ENCODE results near the gene KRT2.

Gene KRT2

DNA sequence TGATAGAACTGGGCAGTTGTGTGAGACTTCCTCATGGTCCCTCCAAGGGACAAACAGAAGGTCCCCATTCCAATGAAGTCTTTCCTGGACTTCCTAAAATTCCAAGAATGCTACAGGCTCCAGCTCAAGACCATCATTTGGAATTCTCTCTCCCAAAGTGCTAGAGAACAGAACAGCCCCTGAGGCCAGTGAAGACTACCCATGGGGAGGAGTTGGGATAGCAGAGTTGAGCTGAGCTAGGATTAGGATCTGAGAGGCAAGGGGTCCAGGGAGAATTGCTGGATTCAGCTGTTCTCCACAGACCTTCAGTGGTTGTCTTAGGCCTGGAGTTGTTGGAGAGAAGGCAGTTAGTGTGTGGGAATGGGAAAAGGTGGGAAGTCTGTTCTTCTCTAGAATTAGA, 17.4 kb upstream of the KRT2 start:
- no peaks in the 10 kb centered on the region for H3K36me3 ChIP-seq (ENCODE audit: control insufficient read depth, insufficient read depth, low read length)
- H3K27ac ChIP-seq (ENCODE audit: insufficient read depth, low read depth, low read length, poor library complexity, severe bottlenecking) = no peak overlapping the region
- H3K4me3 ChIP-seq (ENCODE audit: insufficient read depth, low read depth, low read length) = no peak overlapping the region
- H3K27me3 ChIP-seq (ENCODE audit: control insufficient read depth, insufficient read depth, low read length, poor library complexity, severe bottlenecking) = no peaks in the 10 kb centered on the region
- H3K4me1 ChIP-seq (ENCODE audit: control insufficient read depth, insufficient read depth, low read length) = no peaks in the 10 kb centered on the region
- no peaks in the 10 kb centered on the region for H3K9me3 ChIP-seq (ENCODE audit: control insufficient read depth, low read length)

GRCh38 chr12:52667931-52668330, 15.9 kb upstream of the KRT2 start:
- Histone ChIP-seq H3K4me3 (ENCODE audit: insufficient read depth, low read depth, low read length) (no peak overlapping the region), H3K4me1 (ENCODE audit: control insufficient read depth, insufficient read depth, low read length) (no peaks in the 10 kb centered on the region), H3K36me3 (ENCODE audit: control insufficient read depth, insufficient read depth, low read length) (no peaks in the 10 kb centered on the region), H3K9me3 (ENCODE audit: control insufficient read depth, low read length) (no peaks in the 10 kb centered on the region), H3K27ac (ENCODE audit: insufficient read depth, low read depth, low read length, poor library complexity, severe bottlenecking) (no peak overlapping the region), H3K27me3 (ENCODE audit: control insufficient read depth, insufficient read depth, low read length, poor library complexity, severe bottlenecking) (no peaks in the 10 kb centered on the region)
- 85% methylated on average over 7 of the region's 7 CpGs for WGBS, 2 experiments

DNA sequence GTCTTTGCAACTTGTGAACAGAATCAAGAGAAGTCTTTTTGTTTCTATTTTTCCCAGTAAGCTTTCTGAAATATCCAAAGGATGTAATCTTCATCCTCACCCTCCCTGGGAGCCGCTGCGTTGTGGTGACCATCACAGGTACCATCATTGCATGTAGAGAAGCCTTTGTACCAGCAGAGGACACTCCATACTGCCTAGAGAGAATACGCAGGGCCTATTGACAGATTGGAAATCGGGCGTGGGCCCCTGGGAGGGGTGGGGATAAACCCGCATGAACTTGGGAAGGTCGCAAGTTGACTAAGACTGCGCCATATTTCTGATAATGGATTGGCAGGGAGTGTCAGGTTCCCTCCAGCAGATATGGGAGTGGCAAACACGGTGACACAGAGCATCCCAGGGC, 15.5 kb upstream of the KRT2 start:
- no peaks in the 10 kb centered on the region for H3K4me1 ChIP-seq (ENCODE audit: control insufficient read depth, insufficient read depth, low read length)
- no peak overlapping the region for H3K4me3 ChIP-seq (ENCODE audit: insufficient read depth, low read depth, low read length)
- no peaks in the 10 kb centered on the region for H3K36me3 ChIP-seq (ENCODE audit: control insufficient read depth, insufficient read depth, low read length)
- H3K27ac ChIP-seq (ENCODE audit: insufficient read depth, low read depth, low read length, poor library complexity, severe bottlenecking) = no peak overlapping the region
- WGBS, 2 experiments = 70 to 71% methylated on average over 9 of the region's 9 CpGs
- no peaks in the 10 kb centered on the region for H3K27me3 ChIP-seq (ENCODE audit: control insufficient read depth, insufficient read depth, low read length, poor library complexity, severe bottlenecking)
- no peaks in the 10 kb centered on the region for H3K9me3 ChIP-seq (ENCODE audit: control insufficient read depth, low read length)

GRCh38 chr12:52666471-52666870, 14.5 kb upstream of the KRT2 start:
- H3K27ac ChIP-seq (ENCODE audit: insufficient read depth, low read depth, low read length, poor library complexity, severe bottlenecking) = no peak overlapping the region
- H3K4me3 ChIP-seq (ENCODE audit: insufficient read depth, low read depth, low read length) = no peak overlapping the region
- no peaks in the 10 kb centered on the region for H3K36me3 ChIP-seq (ENCODE audit: control insufficient read depth, insufficient read depth, low read length)
- H3K4me1 ChIP-seq (ENCODE audit: control insufficient read depth, insufficient read depth, low read length) = no peaks in the 10 kb centered on the region
- H3K9me3 ChIP-seq (ENCODE audit: control insufficient read depth, low read length) = no peaks in the 10 kb centered on the region
- no peaks in the 10 kb centered on the region for H3K27me3 ChIP-seq (ENCODE audit: control insufficient read depth, insufficient read depth, low read length, poor library complexity, severe bottlenecking)
- 79 to 94% methylated on average over 3 of the region's 3 CpGs for WGBS, 2 experiments

- Histone ChIP-seq H3K4me3 (ENCODE audit: insufficient read depth, low read depth, low read length) (no peak overlapping the region), H3K9me3 (ENCODE audit: control insufficient read depth, low read length) (no peaks in the 10 kb centered on the region), H3K27ac (ENCODE audit: insufficient read depth, low read depth, low read length, poor library complexity, severe bottlenecking) (no peak overlapping the region), H3K36me3 (ENCODE audit: control insufficient read depth, insufficient read depth, low read length) (no peaks in the 10 kb centered on the region), H3K27me3 (ENCODE audit: control insufficient read depth, insufficient read depth, low read length, poor library complexity, severe bottlenecking) (no peaks in the 10 kb centered on the region), H3K4me1 (ENCODE audit: control insufficient read depth, insufficient read depth, low read length) (no peaks in the 10 kb centered on the region)
Observed at GRCh38 chr12:52663420-52663819, 11.4 kb upstream of the KRT2 start.

- Histone ChIP-seq H3K36me3 (ENCODE audit: control insufficient read depth, insufficient read depth, low read length) (no peaks in the 10 kb centered on the region), H3K4me3 (ENCODE audit: insufficient read depth, low read depth, low read length) (no peak overlapping the region), H3K9me3 (ENCODE audit: control insufficient read depth, low read length) (no peaks in the 10 kb centered on the region), H3K4me1 (ENCODE audit: control insufficient read depth, insufficient read depth, low read length) (no peaks in the 10 kb centered on the region), H3K27me3 (ENCODE audit: control insufficient read depth, insufficient read depth, low read length, poor library complexity, severe bottlenecking) (no peaks in the 10 kb centered on the region), H3K27ac (ENCODE audit: insufficient read depth, low read depth, low read length, poor library complexity, severe bottlenecking) (no peak overlapping the region)
Observed at GRCh38 chr12:52662918-52663229, 10.9 kb upstream of the KRT2 start.

DNA sequence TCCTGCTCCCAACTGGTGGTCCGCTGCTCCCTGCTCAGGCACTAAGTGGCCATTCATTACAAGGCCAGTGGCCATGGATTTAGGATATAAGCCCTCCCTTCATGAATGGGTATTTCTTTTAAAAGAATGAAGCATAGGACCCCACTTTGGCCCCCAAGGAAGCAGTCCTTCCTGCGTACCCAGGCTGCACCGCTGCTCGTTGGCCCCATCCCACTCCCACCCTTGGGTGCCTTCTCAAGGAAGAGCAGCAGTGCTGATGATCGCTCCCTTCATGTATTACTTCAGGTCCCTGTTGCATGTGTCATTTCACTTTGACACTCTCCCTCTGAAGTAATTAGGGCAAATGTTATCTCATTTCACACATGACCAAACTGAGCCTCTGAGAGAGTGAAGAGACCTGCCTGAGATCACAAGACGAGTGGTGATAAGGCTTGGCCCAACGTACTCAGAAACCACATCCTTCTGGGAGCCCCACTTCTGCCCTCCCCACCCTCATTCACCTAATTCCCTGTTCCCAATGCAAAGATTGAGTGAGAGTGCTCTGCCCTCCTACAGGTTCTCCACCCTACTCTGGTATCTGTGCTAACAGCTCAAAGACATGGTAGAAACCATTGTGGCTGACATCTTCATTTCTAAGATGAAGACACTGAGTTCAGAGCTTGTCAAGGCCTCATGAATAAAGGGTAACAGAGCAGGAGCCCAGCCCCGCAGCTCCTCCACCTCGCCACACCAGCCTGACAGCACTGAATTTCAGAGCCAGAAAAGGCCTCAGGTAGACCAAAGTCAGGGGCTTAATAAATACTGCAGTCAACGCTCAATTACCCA, 10.3 kb upstream of the KRT2 start:
- H3K4me3 ChIP-seq (ENCODE audit: insufficient read depth, low read depth, low read length) = no peak overlapping the region
- no peak overlapping the region for H3K27ac ChIP-seq (ENCODE audit: insufficient read depth, low read depth, low read length, poor library complexity, severe bottlenecking)
- H3K36me3 ChIP-seq (ENCODE audit: control insufficient read depth, insufficient read depth, low read length) = no peaks in the 10 kb centered on the region
- no peaks in the 10 kb centered on the region for H3K27me3 ChIP-seq (ENCODE audit: control insufficient read depth, insufficient read depth, low read length, poor library complexity, severe bottlenecking)
- H3K4me1 ChIP-seq (ENCODE audit: control insufficient read depth, insufficient read depth, low read length) = no peaks in the 10 kb centered on the region
- H3K9me3 ChIP-seq (ENCODE audit: control insufficient read depth, low read length) = no peaks in the 10 kb centered on the region
- WGBS, 2 experiments = 87 to 88% methylated on average over 10 of the region's 10 CpGs

- 95 to 97% methylated on average over 3 of the region's 3 CpGs for WGBS, 2 experiments
- Histone ChIP-seq H3K36me3 (ENCODE audit: control insufficient read depth, insufficient read depth, low read length) (no peaks in the 10 kb centered on the region), H3K4me3 (ENCODE audit: insufficient read depth, low read depth, low read length) (no peak overlapping the region), H3K27ac (ENCODE audit: insufficient read depth, low read depth, low read length, poor library complexity, severe bottlenecking) (no peak overlapping the region), H3K4me1 (ENCODE audit: control insufficient read depth, insufficient read depth, low read length) (no peaks in the 10 kb centered on the region), H3K27me3 (ENCODE audit: control insufficient read depth, insufficient read depth, low read length, poor library complexity, severe bottlenecking) (no peaks in the 10 kb centered on the region), H3K9me3 (ENCODE audit: control insufficient read depth, low read length) (no peaks in the 10 kb centered on the region)
Observed at GRCh38 chr12:52661668-52662067, 9.7 kb upstream of the KRT2 start.

DNA sequence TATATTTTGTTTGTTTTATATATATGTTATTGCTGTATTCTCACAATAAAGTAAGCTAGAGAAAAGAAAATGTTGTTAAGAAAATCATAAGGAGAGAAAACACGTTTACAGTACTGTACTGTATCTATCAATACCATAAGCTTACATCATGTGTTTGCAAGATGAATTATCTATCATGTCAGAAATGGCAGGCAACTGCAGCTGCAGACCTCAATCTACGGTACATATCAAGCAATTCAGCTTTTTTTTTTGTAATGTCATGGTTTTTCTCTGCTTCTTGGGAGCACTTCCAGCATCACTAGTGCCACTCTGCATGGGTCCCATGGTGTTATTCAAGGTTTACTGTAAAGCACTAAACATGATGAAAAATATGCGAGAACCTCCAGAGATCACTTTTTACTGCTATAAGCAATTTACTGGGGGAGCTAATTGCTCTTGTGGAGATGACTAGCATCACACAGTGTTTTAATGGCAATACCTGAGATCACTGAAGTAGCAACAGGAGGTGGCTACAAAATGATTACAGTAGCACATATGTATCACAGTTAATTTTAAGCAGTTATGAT, 9.0 kb upstream of the KRT2 start:
- H3K36me3 ChIP-seq (ENCODE audit: control insufficient read depth, insufficient read depth, low read length) = no peaks in the 10 kb centered on the region
- H3K27me3 ChIP-seq (ENCODE audit: control insufficient read depth, insufficient read depth, low read length, poor library complexity, severe bottlenecking) = no peaks in the 10 kb centered on the region
- no peak overlapping the region for H3K4me3 ChIP-seq (ENCODE audit: insufficient read depth, low read depth, low read length)
- WGBS, 2 experiments = 95% methylated on average over 2 to 3 of the region's 3 CpGs
- H3K9me3 ChIP-seq (ENCODE audit: control insufficient read depth, low read length) = no peaks in the 10 kb centered on the region
- H3K27ac ChIP-seq (ENCODE audit: insufficient read depth, low read depth, low read length, poor library complexity, severe bottlenecking) = no peak overlapping the region
- no peaks in the 10 kb centered on the region for H3K4me1 ChIP-seq (ENCODE audit: control insufficient read depth, insufficient read depth, low read length)

DNA sequence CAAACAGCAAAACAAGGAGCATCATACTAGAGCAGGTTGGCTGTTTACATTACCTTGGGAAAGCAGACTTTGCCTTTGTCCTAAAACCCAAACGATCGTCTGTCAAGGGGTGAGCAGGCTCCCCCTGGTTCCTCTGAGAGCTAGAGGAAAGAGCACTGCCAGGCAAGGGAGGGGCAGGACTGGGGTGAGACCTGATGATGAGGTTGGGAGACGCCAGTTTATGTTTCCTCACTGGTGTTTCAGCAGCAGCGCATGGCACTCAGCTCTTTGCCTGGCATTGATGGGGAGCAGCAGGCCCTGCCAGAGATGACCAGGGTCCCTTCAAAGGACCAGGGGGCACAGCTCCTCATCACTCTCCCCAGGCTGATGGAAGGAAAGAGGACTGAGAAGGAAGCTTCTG, 7.9 kb upstream of the KRT2 start:
- no peak overlapping the region for H3K4me3 ChIP-seq (ENCODE audit: insufficient read depth, low read depth, low read length)
- no peaks in the 10 kb centered on the region for H3K4me1 ChIP-seq (ENCODE audit: control insufficient read depth, insufficient read depth, low read length)
- H3K36me3 ChIP-seq (ENCODE audit: control insufficient read depth, insufficient read depth, low read length) = no peaks in the 10 kb centered on the region
- no peaks in the 10 kb centered on the region for H3K27me3 ChIP-seq (ENCODE audit: control insufficient read depth, insufficient read depth, low read length, poor library complexity, severe bottlenecking)
- WGBS, 2 experiments = 88 to 91% methylated on average over 4 of the region's 4 CpGs
- no peak overlapping the region for H3K27ac ChIP-seq (ENCODE audit: insufficient read depth, low read depth, low read length, poor library complexity, severe bottlenecking)
- no peaks in the 10 kb centered on the region for H3K9me3 ChIP-seq (ENCODE audit: control insufficient read depth, low read length)

DNA sequence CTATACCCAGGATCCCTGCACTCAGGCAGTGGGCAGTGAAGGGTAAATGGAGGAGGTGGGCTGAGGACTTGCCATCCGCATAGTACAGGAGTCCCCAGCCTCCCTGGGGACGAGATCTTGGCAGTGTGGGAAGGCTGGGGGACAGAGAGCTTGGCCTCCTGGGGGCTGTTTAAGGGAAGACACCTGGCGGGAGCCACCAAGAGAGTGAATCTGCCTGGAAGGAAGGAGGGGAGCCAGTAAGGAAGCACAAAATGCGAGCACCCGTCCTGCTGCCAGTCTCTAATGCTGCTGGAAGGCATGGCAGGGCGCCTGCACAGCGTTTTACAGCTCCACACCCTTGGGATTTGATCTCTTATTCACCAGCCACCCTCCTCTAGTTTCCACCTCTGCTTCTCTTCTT, 7.4 kb upstream of the KRT2 start:
- Histone ChIP-seq H3K27ac (ENCODE audit: insufficient read depth, low read depth, low read length, poor library complexity, severe bottlenecking) (no peak overlapping the region), H3K4me3 (ENCODE audit: insufficient read depth, low read depth, low read length) (no peak overlapping the region), H3K4me1 (ENCODE audit: control insufficient read depth, insufficient read depth, low read length) (no peaks in the 10 kb centered on the region), H3K9me3 (ENCODE audit: control insufficient read depth, low read length) (no peaks in the 10 kb centered on the region), H3K36me3 (ENCODE audit: control insufficient read depth, insufficient read depth, low read length) (no peaks in the 10 kb centered on the region), H3K27me3 (ENCODE audit: control insufficient read depth, insufficient read depth, low read length, poor library complexity, severe bottlenecking) (no peaks in the 10 kb centered on the region)
- 79 to 88% methylated on average over 7 of the region's 7 CpGs for WGBS, 2 experiments
